HEK293 (cell line): Measurements from ENCODE around the gene NAPSA.
A peak's percentile ranks its signal among the peaks of the same experiment; 100 is the strongest.

Experiments
- OSR2 ChIP-seq: fragments of 450-650 bp; formaldehyde crosslinking; IDR thresholded peaks from 2 replicates; pipeline ENCODE4 v1.5.1; 2016; ENCODE audit warnings: missing biosample characterization, missing genetic modification characterization
- SP3 ChIP-seq: fragments of 450-650 bp; formaldehyde crosslinking; IDR thresholded peaks from 2 replicates; pipeline ENCODE4 v1.5.1; 2016; ENCODE audit warnings: missing biosample characterization, missing genetic modification characterization
- ZBTB49 ChIP-seq: fragments of 450-650 bp; formaldehyde crosslinking; IDR thresholded peaks from 2 replicates; pipeline ENCODE4 v1.5.1; 2016; ENCODE audit warnings: missing biosample characterization, missing genetic modification characterization, low read depth
- ZBTB8A ChIP-seq: fragments of 450-650 bp; formaldehyde crosslinking; IDR thresholded peaks from 2 replicates; pipeline ENCODE4 v1.5.1; 2016; ENCODE audit warnings: missing biosample characterization, missing genetic modification characterization
- ZEB2 ChIP-seq: fragments of 450-650 bp; formaldehyde crosslinking; IDR thresholded peaks from 2 replicates; pipeline ENCODE4 v1.5.1; 2016; ENCODE audit warnings: missing biosample characterization, missing genetic modification characterization
- ZNF202 ChIP-seq: fragments of 450-650 bp; formaldehyde crosslinking; IDR thresholded peaks from 2 replicates; pipeline ENCODE4 v1.5.1; 2016; ENCODE audit warnings: missing biosample characterization, missing genetic modification characterization, borderline replicate concordance
- ZNF211 ChIP-seq: fragments of 450-650 bp; formaldehyde crosslinking; IDR thresholded peaks from 2 replicates; pipeline ENCODE4 v1.5.1; 2016; ENCODE audit warnings: low read depth, missing biosample characterization, missing genetic modification characterization
- ZNF223 ChIP-seq: fragments of 450-650 bp; formaldehyde crosslinking; IDR thresholded peaks from 2 replicates; pipeline ENCODE4 v1.5.1; 2016; ENCODE audit warnings: missing biosample characterization, missing genetic modification characterization
- ZNF311 ChIP-seq: fragments of 450-650 bp; formaldehyde crosslinking; IDR thresholded peaks from 2 replicates; pipeline ENCODE4 v1.5.1; 2017; ENCODE audit warnings: missing biosample characterization, missing genetic modification characterization, borderline replicate concordance
- ZNF37A ChIP-seq: fragments of 450-650 bp; IDR thresholded peaks from 2 replicates; pipeline ENCODE4 v1.5.1; 2018; ENCODE audit warnings: missing biosample characterization, missing genetic modification characterization
- ZNF426 ChIP-seq: fragments of 450-650 bp; formaldehyde crosslinking; IDR thresholded peaks from 2 replicates; pipeline ENCODE4 v1.5.1; 2017; ENCODE audit warnings: missing biosample characterization, missing genetic modification characterization, mild to moderate bottlenecking, inconsistent platforms, moderate library complexity
- ZNF510 ChIP-seq: fragments of 450-650 bp; formaldehyde crosslinking; IDR thresholded peaks from 2 replicates; pipeline ENCODE4 v1.5.1; 2018; ENCODE audit warnings: mild to moderate bottlenecking, missing genetic modification characterization, missing biosample characterization; ENCODE audit not compliant: insufficient replicate concordance
- ZNF529 ChIP-seq: fragments of 450-650 bp; formaldehyde crosslinking; IDR thresholded peaks from 2 replicates; pipeline ENCODE4 v1.5.1; 2017; ENCODE audit warnings: missing genetic modification characterization, missing biosample characterization; ENCODE audit not compliant: insufficient replicate concordance
- ZNF555 ChIP-seq: fragments of 450-650 bp; formaldehyde crosslinking; conservative IDR thresholded peaks from 2 replicates; pipeline ENCODE4 v1.5.1; 2017; ENCODE audit warnings: missing biosample characterization, mild to moderate bottlenecking, missing genetic modification characterization, inconsistent platforms
- ZNF560 ChIP-seq: fragments of 450-650 bp; formaldehyde crosslinking; IDR thresholded peaks from 2 replicates; pipeline ENCODE4 v1.5.1; 2017; ENCODE audit warnings: missing biosample characterization, missing genetic modification characterization, borderline replicate concordance
- ZNF561 ChIP-seq: fragments of 450-650 bp; IDR thresholded peaks from 2 replicates; pipeline ENCODE4 v1.5.1; 2018; ENCODE audit warnings: missing biosample characterization, missing genetic modification characterization, borderline replicate concordance
- ZNF670 ChIP-seq: fragments of 450-650 bp; formaldehyde crosslinking; IDR thresholded peaks from 2 replicates; pipeline ENCODE4 v1.5.1; 2016; ENCODE audit warnings: missing biosample characterization, missing genetic modification characterization, low read depth
- ZNF776 ChIP-seq: fragments of 450-650 bp; formaldehyde crosslinking; IDR thresholded peaks from 2 replicates; pipeline ENCODE4 v1.5.0; 2017; ENCODE audit warnings: missing biosample characterization, missing genetic modification characterization, borderline replicate concordance
- ZNF791 ChIP-seq: fragments of 450-650 bp; formaldehyde crosslinking; IDR thresholded peaks from 2 replicates; pipeline ENCODE4 v1.5.1; 2016; ENCODE audit warnings: missing biosample characterization, missing genetic modification characterization
- ZSCAN16 ChIP-seq: fragments of 450-650 bp; formaldehyde crosslinking; IDR thresholded peaks from 2 replicates; pipeline ENCODE4 v1.5.1; 2016; ENCODE audit warnings: missing biosample characterization, missing genetic modification characterization
- ZSCAN30 ChIP-seq: fragments of 450-650 bp; IDR thresholded peaks from 2 replicates; pipeline ENCODE4 v1.5.1; 2018; ENCODE audit warnings: missing biosample characterization, mild to moderate bottlenecking, missing genetic modification characterization, moderate library complexity
- ZXDB ChIP-seq: fragments of 450-650 bp; formaldehyde crosslinking; IDR thresholded peaks from 2 replicates; pipeline ENCODE4 v1.5.1; 2016; ENCODE audit warnings: missing biosample characterization, missing genetic modification characterization
- TF ChIP-seq, protein P1 (sequence below): fragments of 450-650 bp; formaldehyde crosslinking; IDR thresholded peaks from 2 replicates; pipeline ENCODE4 v1.5.1; 2017; ENCODE audit warnings: missing biosample characterization, missing genetic modification characterization
- TF ChIP-seq, protein P2 (sequence below): fragments of 450-650 bp; formaldehyde crosslinking; IDR thresholded peaks from 2 replicates; pipeline ENCODE4 v1.5.1; 2017; ENCODE audit warnings: missing biosample characterization, missing genetic modification characterization
- TF ChIP-seq, protein P3 (sequence below): fragments of 450-650 bp; formaldehyde crosslinking; IDR thresholded peaks from 2 replicates; pipeline ENCODE4 v1.5.1; 2017; ENCODE audit warnings: missing biosample characterization, missing genetic modification characterization
- TF ChIP-seq, protein P4 (sequence below): fragments of 450-650 bp; formaldehyde crosslinking; IDR thresholded peaks from 2 replicates; pipeline ENCODE4 v1.5.1; 2016; ENCODE audit warnings: missing biosample characterization, missing genetic modification characterization
- TF ChIP-seq, protein P5 (sequence below): fragments of 450-650 bp; formaldehyde crosslinking; IDR thresholded peaks from 2 replicates; pipeline ENCODE4 v1.5.1; 2016; ENCODE audit warnings: missing biosample characterization, missing genetic modification characterization
- TF ChIP-seq, protein P6 (sequence below): fragments of 450-650 bp; formaldehyde crosslinking; IDR thresholded peaks from 2 replicates; pipeline ENCODE4 v1.5.1; 2016; ENCODE audit warnings: missing biosample characterization, missing genetic modification characterization

The NAPSA gene

DNA sequence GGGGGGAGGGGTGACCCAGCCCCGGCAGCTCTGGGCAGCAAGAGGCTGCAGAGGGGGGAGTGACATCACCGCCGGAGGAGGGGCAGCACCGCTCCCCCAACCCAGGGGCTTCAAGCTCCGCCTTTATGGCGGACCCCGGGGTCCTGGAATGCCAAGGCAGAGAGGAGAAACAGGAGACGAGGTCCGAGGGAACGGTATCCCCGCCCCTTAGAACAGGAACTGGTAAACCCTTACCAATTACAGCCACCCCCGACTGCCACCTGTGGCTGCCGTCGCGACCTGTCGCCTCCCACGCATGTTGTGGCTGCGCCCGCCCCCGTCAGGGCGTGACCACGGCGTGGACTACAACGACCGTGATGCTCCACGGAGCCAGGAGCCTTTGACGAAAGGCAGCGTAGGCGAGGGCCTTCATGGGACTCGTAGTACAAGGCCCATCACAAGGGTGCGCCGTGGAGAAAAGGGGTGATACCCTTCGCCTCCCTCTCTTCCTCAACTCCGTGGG lies 32.2 kb downstream of the NAPSA start (continued):
- TF ChIP-seq ZNF791 (tag by site-specific recombination) (no peak), ZSCAN16 (tag by site-specific recombination) (no peak), ZNF510 (no peak), SP3 (tag by site-specific recombination) (peak; percentile 96), ZNF202 (tag by site-specific recombination) (no peak), ZNF776 (tag by site-specific recombination) (no peak), ZNF37A (tag by site-specific recombination) (no peak), ZSCAN30 (tag by site-specific recombination) (peak; percentile 32), ZNF529 (tag by site-specific recombination) (no peak), ZNF555 (tag by site-specific recombination) (no peak), ZNF426 (no peak), ZNF311 (tag by site-specific recombination) (no peak), ZEB2 (0 out of 2 replicates have a peak, but pooled peaks have one; percentile 36), ZBTB49 (tag by site-specific recombination) (no peak), ZBTB8A (tag by site-specific recombination) (peak; percentile 27), ZNF211 (tag by site-specific recombination) (no peak), ZNF560 (tag by site-specific recombination) (no peak), OSR2 (tag by site-specific recombination) (peak; percentile 53; the same call in 1 of the 2 replicates), ZNF223 (tag by site-specific recombination) (no peak), ZXDB (peak; percentile 91), ZNF561 (no peak), ZNF670 (no peak)
- TF ChIP-seq, protein P1, sequence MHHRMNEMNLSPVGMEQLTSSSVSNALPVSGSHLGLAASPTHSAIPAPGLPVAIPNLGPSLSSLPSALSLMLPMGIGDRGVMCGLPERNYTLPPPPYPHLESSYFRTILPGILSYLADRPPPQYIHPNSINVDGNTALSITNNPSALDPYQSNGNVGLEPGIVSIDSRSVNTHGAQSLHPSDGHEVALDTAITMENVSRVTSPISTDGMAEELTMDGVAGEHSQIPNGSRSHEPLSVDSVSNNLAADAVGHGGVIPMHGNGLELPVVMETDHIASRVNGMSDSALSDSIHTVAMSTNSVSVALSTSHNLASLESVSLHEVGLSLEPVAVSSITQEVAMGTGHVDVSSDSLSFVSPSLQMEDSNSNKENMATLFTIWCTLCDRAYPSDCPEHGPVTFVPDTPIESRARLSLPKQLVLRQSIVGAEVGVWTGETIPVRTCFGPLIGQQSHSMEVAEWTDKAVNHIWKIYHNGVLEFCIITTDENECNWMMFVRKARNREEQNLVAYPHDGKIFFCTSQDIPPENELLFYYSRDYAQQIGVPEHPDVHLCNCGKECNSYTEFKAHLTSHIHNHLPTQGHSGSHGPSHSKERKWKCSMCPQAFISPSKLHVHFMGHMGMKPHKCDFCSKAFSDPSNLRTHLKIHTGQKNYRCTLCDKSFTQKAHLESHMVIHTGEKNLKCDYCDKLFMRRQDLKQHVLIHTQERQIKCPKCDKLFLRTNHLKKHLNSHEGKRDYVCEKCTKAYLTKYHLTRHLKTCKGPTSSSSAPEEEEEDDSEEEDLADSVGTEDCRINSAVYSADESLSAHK = no peak
- TF ChIP-seq, protein P2, sequence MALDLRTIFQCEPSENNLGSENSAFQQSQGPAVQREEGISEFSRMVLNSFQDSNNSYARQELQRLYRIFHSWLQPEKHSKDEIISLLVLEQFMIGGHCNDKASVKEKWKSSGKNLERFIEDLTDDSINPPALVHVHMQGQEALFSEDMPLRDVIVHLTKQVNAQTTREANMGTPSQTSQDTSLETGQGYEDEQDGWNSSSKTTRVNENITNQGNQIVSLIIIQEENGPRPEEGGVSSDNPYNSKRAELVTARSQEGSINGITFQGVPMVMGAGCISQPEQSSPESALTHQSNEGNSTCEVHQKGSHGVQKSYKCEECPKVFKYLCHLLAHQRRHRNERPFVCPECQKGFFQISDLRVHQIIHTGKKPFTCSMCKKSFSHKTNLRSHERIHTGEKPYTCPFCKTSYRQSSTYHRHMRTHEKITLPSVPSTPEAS (tag by site-specific recombination) = no peak
- TF ChIP-seq, protein P3, sequence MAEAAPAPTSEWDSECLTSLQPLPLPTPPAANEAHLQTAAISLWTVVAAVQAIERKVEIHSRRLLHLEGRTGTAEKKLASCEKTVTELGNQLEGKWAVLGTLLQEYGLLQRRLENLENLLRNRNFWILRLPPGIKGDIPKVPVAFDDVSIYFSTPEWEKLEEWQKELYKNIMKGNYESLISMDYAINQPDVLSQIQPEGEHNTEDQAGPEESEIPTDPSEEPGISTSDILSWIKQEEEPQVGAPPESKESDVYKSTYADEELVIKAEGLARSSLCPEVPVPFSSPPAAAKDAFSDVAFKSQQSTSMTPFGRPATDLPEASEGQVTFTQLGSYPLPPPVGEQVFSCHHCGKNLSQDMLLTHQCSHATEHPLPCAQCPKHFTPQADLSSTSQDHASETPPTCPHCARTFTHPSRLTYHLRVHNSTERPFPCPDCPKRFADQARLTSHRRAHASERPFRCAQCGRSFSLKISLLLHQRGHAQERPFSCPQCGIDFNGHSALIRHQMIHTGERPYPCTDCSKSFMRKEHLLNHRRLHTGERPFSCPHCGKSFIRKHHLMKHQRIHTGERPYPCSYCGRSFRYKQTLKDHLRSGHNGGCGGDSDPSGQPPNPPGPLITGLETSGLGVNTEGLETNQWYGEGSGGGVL = peak; percentile 54
- TF ChIP-seq, protein P4, sequence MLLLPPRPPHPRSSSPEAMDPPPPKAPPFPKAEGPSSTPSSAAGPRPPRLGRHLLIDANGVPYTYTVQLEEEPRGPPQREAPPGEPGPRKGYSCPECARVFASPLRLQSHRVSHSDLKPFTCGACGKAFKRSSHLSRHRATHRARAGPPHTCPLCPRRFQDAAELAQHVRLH (tag by site-specific recombination) = no peak
- TF ChIP-seq, protein P5, sequence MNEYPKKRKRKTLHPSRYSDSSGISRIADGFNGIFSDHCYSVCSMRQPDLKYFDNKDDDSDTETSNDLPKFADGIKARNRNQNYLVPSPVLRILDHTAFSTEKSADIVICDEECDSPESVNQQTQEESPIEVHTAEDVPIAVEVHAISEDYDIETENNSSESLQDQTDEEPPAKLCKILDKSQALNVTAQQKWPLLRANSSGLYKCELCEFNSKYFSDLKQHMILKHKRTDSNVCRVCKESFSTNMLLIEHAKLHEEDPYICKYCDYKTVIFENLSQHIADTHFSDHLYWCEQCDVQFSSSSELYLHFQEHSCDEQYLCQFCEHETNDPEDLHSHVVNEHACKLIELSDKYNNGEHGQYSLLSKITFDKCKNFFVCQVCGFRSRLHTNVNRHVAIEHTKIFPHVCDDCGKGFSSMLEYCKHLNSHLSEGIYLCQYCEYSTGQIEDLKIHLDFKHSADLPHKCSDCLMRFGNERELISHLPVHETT (tag by site-specific recombination) = no peak; the same call in 1 of the 2 replicates
- TF ChIP-seq, protein P6, sequence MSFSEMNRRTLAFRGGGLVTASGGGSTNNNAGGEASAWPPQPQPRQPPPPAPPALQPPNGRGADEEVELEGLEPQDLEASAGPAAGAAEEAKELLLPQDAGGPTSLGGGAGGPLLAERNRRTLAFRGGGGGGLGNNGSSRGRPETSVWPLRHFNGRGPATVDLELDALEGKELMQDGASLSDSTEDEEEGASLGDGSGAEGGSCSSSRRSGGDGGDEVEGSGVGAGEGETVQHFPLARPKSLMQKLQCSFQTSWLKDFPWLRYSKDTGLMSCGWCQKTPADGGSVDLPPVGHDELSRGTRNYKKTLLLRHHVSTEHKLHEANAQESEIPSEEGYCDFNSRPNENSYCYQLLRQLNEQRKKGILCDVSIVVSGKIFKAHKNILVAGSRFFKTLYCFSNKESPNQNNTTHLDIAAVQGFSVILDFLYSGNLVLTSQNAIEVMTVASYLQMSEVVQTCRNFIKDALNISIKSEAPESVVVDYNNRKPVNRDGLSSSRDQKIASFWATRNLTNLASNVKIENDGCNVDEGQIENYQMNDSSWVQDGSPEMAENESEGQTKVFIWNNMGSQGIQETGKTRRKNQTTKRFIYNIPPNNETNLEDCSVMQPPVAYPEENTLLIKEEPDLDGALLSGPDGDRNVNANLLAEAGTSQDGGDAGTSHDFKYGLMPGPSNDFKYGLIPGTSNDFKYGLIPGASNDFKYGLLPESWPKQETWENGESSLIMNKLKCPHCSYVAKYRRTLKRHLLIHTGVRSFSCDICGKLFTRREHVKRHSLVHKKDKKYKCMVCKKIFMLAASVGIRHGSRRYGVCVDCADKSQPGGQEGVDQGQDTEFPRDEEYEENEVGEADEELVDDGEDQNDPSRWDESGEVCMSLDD (tag by site-specific recombination) = no peak; the same call in 1 of the 2 replicates
